Activated naive CD4-positive, alpha-beta T cell treated with anti-CD3 and anti-CD28 coated beads for 36 hours (primary cell): ENCODE data around the gene CFAP92. TPM values are rescaled to one million over a fixed set of nuclear protein-coding genes. Genes with fewer than 3 reads are reported as not detected.

Source experiments
- CTCF ChIA-PET: fragments of 350-600 bp; sonication (Branson Sonifier 250); formaldehyde crosslinking; loops from one replicate; lab custom pipeline; 2021; ENCODE audit warnings: antibody characterized with exemption; lab: Charles Lee
- DNase-seq: peaks from one replicate; pipeline ENCODE4 v3.0.0-alpha.2; 2020
- H3K27ac Mint-ChIP-seq: one replicate; pipeline ENCODE4 v1.8.0; 2021; ENCODE audit warnings: mild to moderate bottlenecking, mixed read lengths
- H3K27me3 Mint-ChIP-seq: one replicate; pipeline ENCODE4 v1.8.0; 2021; ENCODE audit warnings: low read depth, mixed read lengths
- H3K36me3 Mint-ChIP-seq: one replicate; pipeline ENCODE4 v1.8.0; 2021; ENCODE audit warnings: low read depth, mixed read lengths
- H3K4me1 Mint-ChIP-seq: one replicate; pipeline ENCODE4 v1.8.0; 2021; ENCODE audit warnings: low read depth, mixed read lengths
- H3K4me3 Mint-ChIP-seq: one replicate; pipeline ENCODE4 v1.8.0; 2021; ENCODE audit warnings: mild to moderate bottlenecking, moderate library complexity, mixed read lengths
- H3K9me3 Mint-ChIP-seq: one replicate; pipeline ENCODE4 v1.8.0; 2021; ENCODE audit warnings: mixed read lengths
- intact Hi-C: fragments of 100-400 bp; cut with micrococcal nuclease; formaldehyde crosslinking; loops from one replicate; pipeline ENCODE4 v1.15.1; 2023
- total RNA-seq, 2 experiments: library from RNA; stranded (reverse); gene quantifications; one replicate each; pipeline ENCODE4 v1.2.3, GENCODE V29; 2021

Gene CFAP92
- total RNA-seq, 2 experiments from 2014 or later, result 0.32 to 0.48 TPM

DNA sequence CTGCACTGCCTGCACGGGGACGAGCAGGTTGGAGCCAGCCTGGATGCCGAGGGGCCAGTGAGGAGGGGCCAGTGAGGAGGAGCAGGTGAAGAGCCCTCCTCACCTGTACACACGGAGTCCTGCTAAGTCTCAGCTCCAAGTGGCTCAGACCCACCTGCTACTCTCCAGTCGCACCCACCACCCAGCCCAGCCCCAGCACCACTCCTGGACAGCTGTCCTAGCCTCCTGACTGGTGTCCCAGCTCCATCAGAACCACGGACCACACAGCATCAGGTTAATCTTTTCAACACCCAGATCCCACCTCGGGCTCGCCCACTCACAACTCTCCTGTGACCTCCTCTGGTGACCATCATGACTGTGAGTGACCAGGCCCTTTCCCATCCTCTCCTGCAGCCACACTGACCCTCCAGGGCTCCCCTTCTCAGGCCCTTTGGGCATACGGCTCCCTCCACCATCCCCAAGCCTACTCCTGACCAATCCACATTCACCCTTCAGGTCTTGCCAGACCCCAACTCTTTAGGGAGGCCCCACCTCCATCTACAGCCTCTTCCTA, 21.0 kb upstream of the CFAP92 start:
- H3K27ac Mint-ChIP-seq, result peak overlapping the region; percentile 95
- H3K4me1 Mint-ChIP-seq, result peaks cover 38% of the 10 kb centered on the region
- no peaks in the 10 kb centered on the region for H3K27me3 Mint-ChIP-seq
- H3K9me3 Mint-ChIP-seq, result no peaks in the 10 kb centered on the region
- intact Hi-C loops, result loop anchor here (5.0 kb wide), 1 partner anchor 363 kb away; the partner anchor contains the start of gene RPN1
- DNase-seq, result no peak
- CTCF ChIA-PET, result interaction anchor here (0.6 to 7.0 kb wide), 9 partner anchors 8 to 231 kb away, joined by 3 to 84 read pairs (median 20); partner anchors contain the start of gene EFCC1
- peaks cover 1% of the 10 kb centered on the region for H3K36me3 Mint-ChIP-seq
- H3K4me3 Mint-ChIP-seq, result no peak overlapping the region

DNA sequence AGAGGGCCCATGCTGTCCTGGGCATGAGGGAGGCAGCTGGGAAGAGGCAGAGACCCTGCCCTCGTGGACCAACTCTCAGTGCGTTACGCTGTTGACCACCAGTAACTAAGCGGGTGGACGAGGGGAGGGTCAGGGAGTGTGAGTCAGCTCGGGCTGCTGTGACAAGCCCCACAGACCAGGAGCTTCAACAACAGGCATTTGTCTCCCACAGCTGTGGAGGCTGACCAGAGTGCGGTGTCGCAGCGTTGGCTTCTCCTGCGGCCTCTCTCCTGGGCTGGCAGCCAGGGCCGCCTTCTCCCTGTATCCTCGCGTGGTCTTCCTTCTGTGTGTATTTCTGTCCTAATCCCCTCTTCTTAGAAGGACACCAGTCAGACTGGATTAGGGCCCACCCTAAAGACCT, 20.3 kb upstream of the CFAP92 start:
- Mint-ChIP-seq H3K36me3 (peaks cover 1% of the 10 kb centered on the region), H3K4me3 (no peak overlapping the region), H3K9me3 (no peaks in the 10 kb centered on the region), H3K27ac (peak overlapping the region; percentile 95), H3K27me3 (no peaks in the 10 kb centered on the region), H3K4me1 (peaks cover 38% of the 10 kb centered on the region)
- no peak for DNase-seq
- CTCF ChIA-PET, result interaction anchor here (1.9 to 7.0 kb wide), 6 partner anchors 7 to 148 kb away, joined by 6 to 84 read pairs (median 42); partner anchors contain the start of gene EFCC1
- intact Hi-C loops, result no loop called here

DNA sequence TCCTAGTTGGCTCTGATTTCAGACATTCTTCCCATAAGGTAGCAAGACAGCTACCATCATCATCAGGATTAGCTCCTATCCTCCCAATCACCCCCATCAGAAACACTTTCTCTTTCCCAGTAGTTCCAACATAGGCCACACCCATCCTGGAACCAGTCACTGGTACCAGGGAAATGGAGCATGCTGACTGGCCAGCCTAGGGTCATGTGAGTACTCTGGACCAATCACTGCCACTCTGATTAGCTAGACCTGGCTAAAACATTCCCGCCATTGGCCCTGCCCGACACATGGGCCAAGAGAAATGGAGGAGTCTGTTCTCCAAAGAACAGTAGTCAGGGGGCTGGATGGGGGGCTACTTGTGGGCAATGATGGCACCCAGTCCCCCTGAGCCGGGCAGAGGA, 19.6 kb upstream of the CFAP92 start:
- no peaks in the 10 kb centered on the region for H3K9me3 Mint-ChIP-seq
- no peak overlapping the region for H3K27ac Mint-ChIP-seq
- H3K4me1 Mint-ChIP-seq, result peaks cover 33% of the 10 kb centered on the region
- H3K4me3 Mint-ChIP-seq, result no peak overlapping the region
- DNase-seq, result no peak
- no peaks in the 10 kb centered on the region for H3K27me3 Mint-ChIP-seq
- CTCF ChIA-PET, result interaction anchor here (0.7 to 6.7 kb wide), 3 partner anchors 12 to 17 kb away, joined by 3 to 74 read pairs (median 6); partner anchors contain the start of gene EFCC1
- intact Hi-C loops, result no loop called here
- H3K36me3 Mint-ChIP-seq, result no peaks in the 10 kb centered on the region

DNA sequence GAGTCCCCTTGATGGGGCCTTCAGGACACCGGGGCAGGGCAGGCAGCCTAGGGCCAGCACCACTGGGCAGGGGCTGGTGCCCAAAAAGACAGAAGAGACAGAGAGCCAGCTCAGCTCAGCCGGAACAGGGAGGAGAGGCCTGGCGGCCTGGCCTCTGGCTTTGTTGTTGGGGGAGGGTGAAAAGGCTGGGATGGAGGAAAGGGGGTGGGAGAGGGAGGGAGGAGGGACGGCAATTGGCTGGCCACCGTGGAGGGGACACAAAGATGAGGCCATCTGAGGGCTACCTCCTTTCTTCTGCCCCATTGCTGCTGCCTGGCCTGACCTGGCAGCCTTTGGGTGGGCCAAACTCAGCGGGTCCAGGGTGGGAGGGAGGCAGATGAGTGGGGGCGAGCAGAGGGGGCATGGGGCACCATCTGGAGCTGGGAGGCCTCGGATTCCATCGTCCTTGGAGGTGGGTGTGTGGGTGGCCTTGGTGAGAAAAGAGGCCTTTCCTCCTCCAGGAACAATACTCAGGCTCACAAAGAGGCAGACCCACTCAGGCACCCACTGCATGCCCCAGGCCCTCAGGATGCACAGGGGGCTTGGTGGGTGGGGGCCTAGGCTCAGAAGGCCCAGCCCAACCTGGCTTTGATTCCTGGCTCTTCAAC, 16.6 kb upstream of the CFAP92 start:
- DNase-seq, result no peak
- peaks cover 8% of the 10 kb centered on the region for H3K4me1 Mint-ChIP-seq
- CTCF ChIA-PET, result interaction anchor here (0.8 to 1.0 kb wide), 2 partner anchors 40 to 211 kb away, joined by 3 read pairs; no protein-coding TSS in a partner anchor
- H3K4me3 Mint-ChIP-seq, result no peak overlapping the region
- no peak overlapping the region for H3K27ac Mint-ChIP-seq
- intact Hi-C loops, result no loop called here
- no peaks in the 10 kb centered on the region for H3K36me3 Mint-ChIP-seq
- no peaks in the 10 kb centered on the region for H3K9me3 Mint-ChIP-seq
- H3K27me3 Mint-ChIP-seq, result no peaks in the 10 kb centered on the region

DNA sequence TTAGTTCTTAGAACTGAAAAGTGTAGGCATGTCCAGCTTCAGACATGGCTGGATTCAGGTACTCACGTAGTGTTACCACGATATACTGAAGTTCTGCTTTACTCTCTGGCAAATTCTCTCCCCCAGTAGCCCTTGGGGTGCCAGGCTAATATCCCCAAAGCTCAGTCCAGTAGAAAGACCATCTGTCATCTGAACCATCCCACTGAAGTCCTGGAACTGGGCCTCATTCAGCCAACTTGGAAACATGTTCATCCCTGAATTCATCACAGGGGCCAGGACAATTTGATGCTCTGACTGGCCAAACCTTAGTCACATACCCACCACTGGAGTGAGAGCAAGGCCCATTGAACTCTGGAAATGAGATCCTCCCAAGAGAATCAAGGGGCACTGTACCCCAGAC, 15.4 kb upstream of the CFAP92 start:
- intact Hi-C loops, result no loop called here
- Mint-ChIP-seq H3K4me3 (no peak overlapping the region), H3K36me3 (no peaks in the 10 kb centered on the region), H3K4me1 (peaks cover 10% of the 10 kb centered on the region), H3K27ac (no peak overlapping the region), H3K27me3 (peaks cover 1% of the 10 kb centered on the region), H3K9me3 (no peaks in the 10 kb centered on the region)
- no peak for DNase-seq
- CTCF ChIA-PET, result no interaction called here

DNA sequence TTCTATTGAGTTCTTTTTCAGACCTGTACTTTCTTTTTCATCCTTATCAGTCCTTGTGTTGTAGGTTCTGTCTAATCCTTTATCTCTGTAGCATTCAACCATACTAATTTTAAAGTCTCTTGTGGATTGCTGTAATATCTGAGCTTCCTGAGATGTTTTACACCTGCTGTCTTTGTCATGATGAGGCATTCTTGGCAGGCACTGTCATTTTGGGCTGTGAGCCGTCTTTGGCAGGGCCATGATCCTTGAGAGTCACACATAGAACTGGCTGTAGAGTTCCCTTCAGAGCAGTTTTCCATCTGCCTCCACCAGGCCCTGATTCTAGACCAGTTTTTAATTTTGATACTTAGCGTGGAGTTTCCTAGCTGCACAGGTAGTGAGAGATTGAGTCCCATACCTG, 13.9 kb upstream of the CFAP92 start:
- intact Hi-C loops, result no loop called here
- DNase-seq, result no peak
- Mint-ChIP-seq H3K9me3 (no peaks in the 10 kb centered on the region), H3K4me1 (peaks cover 19% of the 10 kb centered on the region), H3K4me3 (no peak overlapping the region), H3K27me3 (peaks cover 8% of the 10 kb centered on the region), H3K27ac (no peak overlapping the region), H3K36me3 (no peaks in the 10 kb centered on the region)
- CTCF ChIA-PET, result interaction anchor here (1.6 to 6.6 kb wide), 3 partner anchors 8 to 37 kb away, joined by 3 to 25 read pairs (median 20); partner anchors contain the start of gene CFAP92

DNA sequence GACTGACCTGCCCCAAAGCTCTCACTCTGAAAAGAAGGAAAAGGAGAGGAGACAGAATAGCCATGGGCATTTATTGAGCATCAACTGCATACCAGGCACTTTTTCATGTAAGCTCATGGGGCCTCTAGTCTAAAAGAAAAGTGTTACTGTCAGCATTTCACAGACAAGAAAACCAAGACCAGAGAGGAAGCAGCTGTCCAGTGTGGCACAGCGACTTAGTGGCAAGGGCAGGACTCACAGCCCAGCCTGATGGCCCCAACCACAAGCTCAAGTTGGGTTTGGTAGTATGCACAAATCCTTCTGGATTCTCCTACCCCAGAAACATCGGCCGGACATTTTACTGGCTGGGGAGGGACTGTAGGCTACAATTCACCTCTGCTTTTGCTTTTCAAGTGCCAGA, 13.0 kb upstream of the CFAP92 start:
- Mint-ChIP-seq H3K4me3 (no peak overlapping the region), H3K27me3 (peaks cover 16% of the 10 kb centered on the region), H3K9me3 (no peaks in the 10 kb centered on the region), H3K4me1 (peaks cover 26% of the 10 kb centered on the region), H3K36me3 (no peaks in the 10 kb centered on the region), H3K27ac (no peak overlapping the region)
- DNase-seq, result no peak
- CTCF ChIA-PET, result interaction anchor here (0.7 to 6.6 kb wide), 5 partner anchors 9 to 94 kb away, joined by 3 to 25 read pairs (median 4); partner anchors contain the start of gene CFAP92
- intact Hi-C loops, result no loop called here

DNA sequence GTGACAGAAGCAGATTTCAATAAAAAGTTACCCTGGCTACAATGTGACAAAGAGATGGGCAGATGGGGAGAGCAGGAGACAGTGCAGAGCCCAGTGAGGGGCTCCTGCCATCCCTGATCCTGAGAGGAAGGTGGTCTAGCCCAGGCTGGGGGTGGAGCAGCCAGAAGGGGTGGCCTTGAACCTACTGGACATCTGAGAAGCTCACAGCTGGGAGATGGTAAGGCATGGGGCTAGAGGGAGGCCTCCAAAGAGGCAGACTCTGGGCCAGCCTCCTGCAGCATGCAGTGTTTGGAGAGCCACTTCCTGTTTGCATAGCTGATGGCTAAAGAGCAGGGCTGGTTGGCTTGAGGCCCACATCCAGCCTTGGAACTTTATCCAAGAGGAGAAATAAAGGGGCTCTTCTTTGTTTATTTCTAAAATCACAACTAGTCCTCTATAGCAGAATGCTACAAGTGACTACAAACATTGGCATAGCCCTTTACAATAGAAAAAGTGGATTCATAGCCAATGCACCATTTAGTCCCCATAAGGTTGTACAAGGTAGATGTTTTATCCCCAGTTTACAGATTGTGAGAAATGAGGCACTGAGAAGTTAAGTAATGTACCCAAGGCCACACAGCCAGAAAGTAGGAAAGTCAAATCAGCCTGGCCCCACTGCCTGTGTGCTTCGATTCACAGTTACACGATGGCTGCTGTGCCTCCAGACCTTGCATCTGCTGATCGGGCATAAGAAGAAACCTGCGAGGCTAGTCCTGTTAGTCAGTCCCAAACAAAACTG, 11.8 kb upstream of the CFAP92 start:
- no peak overlapping the region for H3K27ac Mint-ChIP-seq
- no peak for DNase-seq
- no peaks in the 10 kb centered on the region for H3K9me3 Mint-ChIP-seq
- H3K36me3 Mint-ChIP-seq, result no peaks in the 10 kb centered on the region
- intact Hi-C loops, result no loop called here
- H3K4me3 Mint-ChIP-seq, result no peak overlapping the region
- peaks cover 16% of the 10 kb centered on the region for H3K27me3 Mint-ChIP-seq
- CTCF ChIA-PET, result interaction anchor here (6.6 to 8.4 kb wide), 2 partner anchors 9 to 35 kb away, joined by 25 to 74 read pairs; no protein-coding TSS in a partner anchor
- H3K4me1 Mint-ChIP-seq, result peaks cover 26% of the 10 kb centered on the region

DNA sequence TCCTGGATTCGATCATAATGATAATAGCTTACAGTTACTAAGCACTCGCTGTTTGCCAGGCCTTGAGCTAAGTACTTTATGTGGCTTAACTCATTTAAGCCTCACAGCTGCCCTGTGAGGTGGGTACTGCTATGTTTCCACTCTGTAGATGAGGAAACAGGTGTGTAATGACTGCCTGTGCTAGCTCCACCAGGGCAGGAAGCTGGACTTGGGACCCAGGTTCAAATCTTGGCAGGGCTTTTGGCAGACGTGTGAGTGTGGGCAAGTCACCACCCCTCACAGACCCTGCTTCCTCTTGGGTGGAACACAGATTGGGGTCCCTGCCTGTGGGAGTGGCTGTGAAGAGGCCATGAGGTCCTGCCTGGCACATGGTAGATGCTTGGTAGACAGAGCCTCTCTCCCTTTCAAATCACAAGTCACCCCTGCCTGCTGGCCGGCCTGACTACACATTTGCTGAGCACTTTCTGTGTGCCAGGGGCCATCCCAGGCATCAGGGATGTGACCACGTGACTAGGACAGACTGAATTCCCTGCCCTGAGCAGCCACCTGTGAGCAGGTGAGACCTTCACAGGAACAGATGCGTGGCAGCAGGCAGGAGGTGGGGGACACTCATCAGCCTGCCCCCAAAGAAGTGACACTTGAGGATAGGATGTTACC, 10.9 kb upstream of the CFAP92 start:
- Mint-ChIP-seq H3K4me1 (peaks cover 28% of the 10 kb centered on the region), H3K9me3 (no peaks in the 10 kb centered on the region), H3K4me3 (no peak overlapping the region), H3K36me3 (no peaks in the 10 kb centered on the region), H3K27me3 (peaks cover 21% of the 10 kb centered on the region), H3K27ac (no peak overlapping the region)
- no peak for DNase-seq
- intact Hi-C loops, result loop anchor here (1.0 to 5.0 kb wide), 3 partner anchors 12 to 241 kb away; partner anchors contain the start of gene ACAD9
- CTCF ChIA-PET, result interaction anchor here (0.7 to 8.4 kb wide), 6 partner anchors 9 to 114 kb away, joined by 3 to 74 read pairs (median 6); no protein-coding TSS in a partner anchor

DNA sequence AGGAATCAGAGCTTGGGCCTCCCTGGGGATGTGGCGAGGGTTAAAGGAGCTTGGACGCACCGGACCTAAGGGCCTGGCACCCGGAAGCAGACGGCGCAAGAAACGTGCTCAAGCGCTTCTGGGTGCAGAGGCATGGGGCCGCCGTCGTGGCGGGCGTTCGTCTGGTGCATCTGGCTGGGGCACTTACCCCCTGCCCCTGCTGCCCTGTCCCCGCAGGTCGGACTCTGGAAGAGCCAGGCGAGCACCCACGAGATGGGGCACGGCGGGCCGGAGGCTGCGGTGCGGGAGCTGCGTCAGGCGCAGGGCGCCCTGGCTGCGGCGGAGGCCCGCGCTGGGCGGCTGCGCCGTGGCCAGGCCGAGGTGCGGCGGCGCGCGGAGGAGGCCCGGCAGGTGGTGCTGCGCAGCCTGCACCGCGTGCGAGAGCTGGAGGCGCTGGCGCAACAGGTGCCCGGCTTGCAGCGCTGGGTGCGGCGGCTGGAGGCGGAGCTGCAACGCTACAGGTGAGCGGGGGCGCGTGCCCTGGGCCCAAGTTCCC, 9.8 kb upstream of the CFAP92 start:
- Mint-ChIP-seq H3K4me1 (peaks cover 36% of the 10 kb centered on the region), H3K27ac (no peak overlapping the region), H3K9me3 (no peaks in the 10 kb centered on the region), H3K27me3 (peaks cover 21% of the 10 kb centered on the region), H3K4me3 (peak overlapping the region; percentile 53), H3K36me3 (no peaks in the 10 kb centered on the region)
- peak; percentile 69 for DNase-seq
- intact Hi-C loops, result loop anchor here (1.0 to 5.0 kb wide), 5 partner anchors 13 to 242 kb away; partner anchors contain the start of gene ACAD9
- CTCF ChIA-PET, result interaction anchor here (0.8 to 8.4 kb wide), 8 partner anchors 8 to 243 kb away, joined by 3 to 74 read pairs (median 4); no protein-coding TSS in a partner anchor
